HEK293 (cell line): ENCODE data around the gene DKK2.

Experiments used
- CTCF ChIA-PET: fragments of 350-600 bp; formaldehyde crosslinking; extraction: SDS; loops from one replicate; lab custom pipeline; 2021; ENCODE audit warnings: antibody characterized with exemption; lab: Yijun Ruan, JAX
- POLR2A ChIA-PET: fragments of 300-600 bp; formaldehyde crosslinking; extraction: SDS; loops from one replicate; lab custom pipeline; 2020; ENCODE audit warnings: antibody characterized with exemption, inconsistent platforms; lab: Yijun Ruan, JAX
- H3K27ac ChIP-seq: fragments of 200-500 bp; sonication (Bioruptor generic); 2 replicates; pipeline ENCODE4 v1.5.1; 2014; ENCODE audit warnings: low read depth, low read length, control low read depth, inconsistent platforms; ENCODE audit errors: extremely low read depth
- H3K36me3 ChIP-seq, 2 experiments: fragments of 200-500 bp in 1 of 2; sonication (Bioruptor generic) in 1 of 2; 1 replicate in 1 of 2; 2 replicates in 1 of 2; pipeline ENCODE4 v1.5.1; 2014 to 2017; ENCODE audit warnings: inconsistent platforms in 2 of 2, low read length in 2 of 2; ENCODE audit not compliant: control insufficient read depth in 2 of 2, insufficient read depth in 1 of 2
- H3K4me1 ChIP-seq: fragments of 200-500 bp; sonication (Bioruptor generic); 2 replicates; pipeline ENCODE4 v1.5.1; 2014; ENCODE audit warnings: mild to moderate bottlenecking, low read length, inconsistent platforms; ENCODE audit not compliant: control insufficient read depth, insufficient read depth
- H3K4me3 ChIP-seq: 2 replicates; pipeline ENCODE4 v1.5.1; 2011; ENCODE audit warnings: low read depth, mild to moderate bottlenecking, control low read depth, low read length, moderate library complexity
- H3K9me3 ChIP-seq: fragments of 200-500 bp; sonication (Bioruptor generic); 2 replicates; pipeline ENCODE4 v1.5.1; 2014; ENCODE audit warnings: low read depth, low read length, inconsistent platforms; ENCODE audit not compliant: control insufficient read depth, insufficient read depth
- ELK4 ChIP-seq: IDR thresholded peaks from 2 replicates; pipeline ENCODE4 v1.6.1; 2011; ENCODE audit warnings: mild to moderate bottlenecking, low read depth, low read length, borderline replicate concordance
- GLIS1 ChIP-seq: fragments of 450-650 bp; formaldehyde crosslinking; IDR thresholded peaks from 2 replicates; pipeline ENCODE4 v1.5.1; 2016; ENCODE audit warnings: missing biosample characterization, missing genetic modification characterization
- PRDM1 ChIP-seq: fragments of 450-650 bp; formaldehyde crosslinking; IDR thresholded peaks from 2 replicates; pipeline ENCODE4; 2016; ENCODE audit warnings: missing biosample characterization, missing genetic modification characterization
- PRDM6 ChIP-seq: fragments of 450-650 bp; formaldehyde crosslinking; IDR thresholded peaks from 2 replicates; pipeline ENCODE4 v1.5.1; 2017; ENCODE audit warnings: missing biosample characterization, missing genetic modification characterization
- SETDB1 ChIP-seq: IDR thresholded peaks from one replicate; pipeline ENCODE4 v1.6.1; 2017; ENCODE audit warnings: mild to moderate bottlenecking, low read length, moderate library complexity, mixed read lengths; ENCODE audit not compliant: insufficient read length
- ZBTB17 ChIP-seq: fragments of 450-650 bp; formaldehyde crosslinking; IDR thresholded peaks from 2 replicates; pipeline ENCODE4 v1.5.1; 2016; ENCODE audit warnings: missing biosample characterization, missing genetic modification characterization
- ZBTB26 ChIP-seq: fragments of 450-650 bp; formaldehyde crosslinking; optimal IDR thresholded peaks from 2 replicates; pipeline ENCODE3; 2016; ENCODE audit warnings: missing biosample characterization, mild to moderate bottlenecking, missing genetic modification characterization
- ZNF155 ChIP-seq: fragments of 450-650 bp; formaldehyde crosslinking; IDR thresholded peaks from 2 replicates; pipeline ENCODE4 v1.5.1; 2016; ENCODE audit warnings: missing biosample characterization, missing genetic modification characterization
- ZNF157 ChIP-seq: fragments of 450-650 bp; formaldehyde crosslinking; IDR thresholded peaks from 2 replicates; pipeline ENCODE4 v1.5.1; 2016; ENCODE audit warnings: missing biosample characterization, missing genetic modification characterization
- ZNF366 ChIP-seq: fragments of 450-650 bp; formaldehyde crosslinking; conservative IDR thresholded peaks from 2 replicates; pipeline ENCODE4 v1.5.1; 2016; ENCODE audit warnings: missing biosample characterization, missing genetic modification characterization
- ZNF37A ChIP-seq: fragments of 450-650 bp; IDR thresholded peaks from 2 replicates; pipeline ENCODE4 v1.5.1; 2018; ENCODE audit warnings: missing biosample characterization, missing genetic modification characterization
- ZNF433 ChIP-seq: fragments of 450-650 bp; formaldehyde crosslinking; IDR thresholded peaks from 2 replicates; pipeline ENCODE4 v1.5.1; 2016; ENCODE audit warnings: missing biosample characterization, missing genetic modification characterization, low read depth
- ZNF560 ChIP-seq: fragments of 450-650 bp; formaldehyde crosslinking; IDR thresholded peaks from 2 replicates; pipeline ENCODE4 v1.5.1; 2017; ENCODE audit warnings: missing biosample characterization, missing genetic modification characterization, borderline replicate concordance
- ZNF571 ChIP-seq: fragments of 450-650 bp; formaldehyde crosslinking; IDR thresholded peaks from 2 replicates; pipeline ENCODE4 v1.5.0; 2017; ENCODE audit warnings: missing biosample characterization, missing genetic modification characterization
- ZNF76 ChIP-seq: fragments of 450-650 bp; formaldehyde crosslinking; IDR thresholded peaks from 2 replicates; pipeline ENCODE4; 2016; ENCODE audit warnings: low read depth, missing biosample characterization, missing genetic modification characterization, borderline replicate concordance
- ZNF830 ChIP-seq: fragments of 450-650 bp; IDR thresholded peaks from 2 replicates; pipeline ENCODE4 v1.5.0; 2018; ENCODE audit warnings: missing biosample characterization, missing genetic modification characterization, low read depth, mild to moderate bottlenecking, moderate library complexity
- ZSCAN23 ChIP-seq: fragments of 450-650 bp; formaldehyde crosslinking; IDR thresholded peaks from 2 replicates; pipeline ENCODE4 v1.5.1; 2016; ENCODE audit warnings: missing biosample characterization, missing genetic modification characterization
- TF ChIP-seq, protein P1 (sequence below): fragments of 450-650 bp; formaldehyde crosslinking; IDR thresholded peaks from 2 replicates; pipeline ENCODE4 v1.5.1; 2016; ENCODE audit warnings: missing biosample characterization, missing genetic modification characterization
- TF ChIP-seq, protein P2 (sequence below): fragments of 450-650 bp; formaldehyde crosslinking; IDR thresholded peaks from 2 replicates; pipeline ENCODE4 v1.5.1; 2016; ENCODE audit warnings: missing biosample characterization, missing genetic modification characterization

DKK2 gene

GRCh38 chr4:106967892-106968291 is 68.2 kb downstream of the DKK2 start:
- CTCF ChIA-PET: no interaction called here
- Histone ChIP-seq H3K4me1 (no peaks in the 10 kb centered on the region), H3K4me3 (no peak overlapping the region), H3K36me3 (no peaks in the 10 kb centered on the region), H3K9me3 (no peaks in the 10 kb centered on the region), H3K27ac (no peak overlapping the region)
- POLR2A ChIA-PET: no interaction called here
- TF ChIP-seq ZBTB26 (tag by site-specific recombination) (no peak), ZNF433 (tag by site-specific recombination) (no peak), PRDM1 (peak; percentile 94), ZNF571 (tag by site-specific recombination) (no peak), ZNF155 (tag by site-specific recombination) (no peak), ZNF830 (no peak), ELK4 (no peak), GLIS1 (tag by site-specific recombination) (no peak), ZNF37A (tag by site-specific recombination) (no peak), ZNF157 (tag by site-specific recombination) (no peak), ZNF366 (tag by site-specific recombination) (peak; percentile 69)
- TF ChIP-seq, protein P1, sequence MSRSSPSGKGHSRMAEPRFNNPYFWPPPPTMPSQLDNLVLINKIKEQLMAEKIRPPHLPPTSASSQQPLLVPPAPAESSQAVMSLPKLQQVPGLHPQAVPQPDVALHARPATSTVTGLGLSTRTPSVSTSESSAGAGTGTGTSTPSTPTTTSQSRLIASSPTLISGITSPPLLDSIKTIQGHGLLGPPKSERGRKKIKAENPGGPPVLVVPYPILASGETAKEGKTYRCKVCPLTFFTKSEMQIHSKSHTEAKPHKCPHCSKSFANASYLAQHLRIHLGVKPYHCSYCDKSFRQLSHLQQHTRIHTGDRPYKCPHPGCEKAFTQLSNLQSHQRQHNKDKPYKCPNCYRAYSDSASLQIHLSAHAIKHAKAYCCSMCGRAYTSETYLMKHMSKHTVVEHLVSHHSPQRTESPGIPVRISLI (tag by site-specific recombination): no peak
- TF ChIP-seq, protein P2, sequence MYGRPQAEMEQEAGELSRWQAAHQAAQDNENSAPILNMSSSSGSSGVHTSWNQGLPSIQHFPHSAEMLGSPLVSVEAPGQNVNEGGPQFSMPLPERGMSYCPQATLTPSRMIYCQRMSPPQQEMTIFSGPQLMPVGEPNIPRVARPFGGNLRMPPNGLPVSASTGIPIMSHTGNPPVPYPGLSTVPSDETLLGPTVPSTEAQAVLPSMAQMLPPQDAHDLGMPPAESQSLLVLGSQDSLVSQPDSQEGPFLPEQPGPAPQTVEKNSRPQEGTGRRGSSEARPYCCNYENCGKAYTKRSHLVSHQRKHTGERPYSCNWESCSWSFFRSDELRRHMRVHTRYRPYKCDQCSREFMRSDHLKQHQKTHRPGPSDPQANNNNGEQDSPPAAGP (tag by site-specific recombination): no peak

DNA sequence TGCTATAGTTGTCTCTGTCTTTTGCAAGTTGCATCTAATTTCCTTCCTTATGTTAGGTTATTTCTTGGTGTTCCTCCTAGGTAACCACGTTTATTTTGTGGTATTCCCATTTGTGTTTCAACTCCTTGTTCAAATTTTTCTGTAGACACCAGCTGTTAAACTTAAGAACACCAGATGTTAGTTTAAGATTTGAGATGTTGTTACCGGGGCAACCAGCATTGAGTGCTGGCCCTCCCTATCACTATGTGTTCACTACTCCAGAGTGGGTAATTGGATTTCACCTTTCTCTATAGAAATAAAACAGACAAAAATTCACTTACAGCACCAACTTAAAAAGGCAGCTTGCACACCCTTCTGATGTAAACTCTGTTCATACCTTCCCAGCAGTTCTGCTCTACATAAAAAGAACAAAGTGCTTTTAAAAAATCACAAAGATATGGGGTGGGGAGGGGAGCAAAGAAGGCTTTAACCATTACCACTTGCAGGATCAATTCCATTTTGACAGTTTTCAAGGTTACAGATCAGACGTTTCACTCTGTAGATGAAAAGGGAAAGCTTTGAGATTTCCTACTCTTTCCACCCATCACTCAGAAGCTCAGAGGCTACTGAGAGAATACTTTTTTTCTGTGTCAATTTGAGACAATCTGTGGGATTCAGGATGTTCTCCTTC is 82.9 kb downstream of the DKK2 start:
- ChIA-PET POLR2A (no interaction called here), CTCF (no interaction called here)
- H3K9me3 ChIP-seq: no peaks in the 10 kb centered on the region
- no peaks in the 10 kb centered on the region for H3K4me1 ChIP-seq
- TF ChIP-seq ZNF560 (tag by site-specific recombination): no peak
- TF ChIP-seq, protein P1 (tag by site-specific recombination): no peak
- no peak for TF ChIP-seq ZSCAN23 (tag by site-specific recombination)
- no peak for TF ChIP-seq SETDB1
- no peak for TF ChIP-seq PRDM6 (tag by site-specific recombination)
- TF ChIP-seq ZBTB17 (tag by site-specific recombination): no peak
- no peak for TF ChIP-seq ZNF76
- no peak overlapping the region for H3K4me3 ChIP-seq
- no peaks in the 10 kb centered on the region for H3K36me3 ChIP-seq
- H3K27ac ChIP-seq: no peak overlapping the region
